ENCODE results near the gene MYL7.

GRCh38 chr7:44189993-44190872 lies 49.1 kb upstream of the MYL7 start:
- no peak for TF ChIP-seq CTCF (IDR thresholded peaks at IDR 0.05)
- TF ChIP-seq MAX (IDR thresholded peaks at IDR 0.05; ENCODE audit: low read depth): no peak
